ENCODE measurements around the gene DIDO1. TPM values are rescaled to one million over a fixed set of nuclear protein-coding genes. Genes with fewer than 3 reads are reported as not detected.

The DIDO1 gene
- total RNA-seq, 1 experiment from 2014 or later = 120 TPM

GRCh38 chr20:62906647-62907375 is 19.5 kb downstream of the DIDO1 start:
- peaks cover 9% of the 10 kb centered on the region for H3K4me1 Mint-ChIP-seq (ENCODE audit: low read depth, unreplicated experiment)
- Histone ChIP-seq H3K27me3 (replicated peaks; ENCODE audit: control insufficient read depth, insufficient read depth, low read length) (no peaks in the 10 kb centered on the region), H3K36me3 (ENCODE audit: control insufficient read depth, insufficient read depth, low read length) (peaks cover 32% of the 10 kb centered on the region), H3K9me3 (no peaks in the 10 kb centered on the region), H3K4me3 (ENCODE audit: low read depth, low read length) (no peak overlapping the region), H3K4me1 (no peaks in the 10 kb centered on the region)
- ChIA-PET CTCF (interaction anchor here (0.6 to 1.6 kb wide), 14 partner anchors 9 to 108 kb away, joined by 3 to 10 read pairs (median 4); partner anchors contain the start of genes OGFR and TCFL5), POLR2A (no interaction called here)
- no peak overlapping the region for H3K4me3 Mint-ChIP-seq (ENCODE audit: unreplicated experiment)
- H3K27me3 Mint-ChIP-seq (ENCODE audit: insufficient read depth, unreplicated experiment) = no peaks in the 10 kb centered on the region
- no peak for DNase-seq
- H3K27ac Mint-ChIP-seq (ENCODE audit: unreplicated experiment) = no peak overlapping the region
- H3K9me3 Mint-ChIP-seq (ENCODE audit: unreplicated experiment) = no peaks in the 10 kb centered on the region
- BruUV-seq (replicated peaks) = no TSS peak
- H3K36me3 Mint-ChIP-seq (ENCODE audit: insufficient read depth, unreplicated experiment) = peaks cover 100% of the 10 kb centered on the region
- TF ChIP-seq, protein P1, sequence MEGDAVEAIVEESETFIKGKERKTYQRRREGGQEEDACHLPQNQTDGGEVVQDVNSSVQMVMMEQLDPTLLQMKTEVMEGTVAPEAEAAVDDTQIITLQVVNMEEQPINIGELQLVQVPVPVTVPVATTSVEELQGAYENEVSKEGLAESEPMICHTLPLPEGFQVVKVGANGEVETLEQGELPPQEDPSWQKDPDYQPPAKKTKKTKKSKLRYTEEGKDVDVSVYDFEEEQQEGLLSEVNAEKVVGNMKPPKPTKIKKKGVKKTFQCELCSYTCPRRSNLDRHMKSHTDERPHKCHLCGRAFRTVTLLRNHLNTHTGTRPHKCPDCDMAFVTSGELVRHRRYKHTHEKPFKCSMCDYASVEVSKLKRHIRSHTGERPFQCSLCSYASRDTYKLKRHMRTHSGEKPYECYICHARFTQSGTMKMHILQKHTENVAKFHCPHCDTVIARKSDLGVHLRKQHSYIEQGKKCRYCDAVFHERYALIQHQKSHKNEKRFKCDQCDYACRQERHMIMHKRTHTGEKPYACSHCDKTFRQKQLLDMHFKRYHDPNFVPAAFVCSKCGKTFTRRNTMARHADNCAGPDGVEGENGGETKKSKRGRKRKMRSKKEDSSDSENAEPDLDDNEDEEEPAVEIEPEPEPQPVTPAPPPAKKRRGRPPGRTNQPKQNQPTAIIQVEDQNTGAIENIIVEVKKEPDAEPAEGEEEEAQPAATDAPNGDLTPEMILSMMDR (IDR thresholded peaks at IDR 0.05; ENCODE audit: insufficient read depth in 1 of 2, low read depth in 1 of 2, low read length in 1 of 2, severe bottlenecking in 1 of 2, unreplicated experiment in 1 of 2) = no peak
- intact Hi-C loops (cut with micrococcal nuclease; ENCODE audit: unreplicated experiment) = no loop called here

GRCh38 chr20:62906209-62906608 is 20.1 kb downstream of the DIDO1 start:
- Mint-ChIP-seq H3K9me3 (ENCODE audit: unreplicated experiment) (no peaks in the 10 kb centered on the region), H3K36me3 (ENCODE audit: insufficient read depth, unreplicated experiment) (peaks cover 100% of the 10 kb centered on the region), H3K4me3 (ENCODE audit: unreplicated experiment) (no peak overlapping the region), H3K4me1 (ENCODE audit: low read depth, unreplicated experiment) (peaks cover 14% of the 10 kb centered on the region), H3K27me3 (ENCODE audit: insufficient read depth, unreplicated experiment) (no peaks in the 10 kb centered on the region), H3K27ac (ENCODE audit: unreplicated experiment) (no peak overlapping the region)
- TF ChIP-seq, protein P1 (IDR thresholded peaks at IDR 0.05; ENCODE audit: insufficient read depth in 1 of 2, low read depth in 1 of 2, low read length in 1 of 2, severe bottlenecking in 1 of 2, unreplicated experiment in 1 of 2) = no peak
- DNase-seq = no peak
- peaks cover 28% of the 10 kb centered on the region for H3K36me3 ChIP-seq (ENCODE audit: control insufficient read depth, insufficient read depth, low read length)
- H3K4me3 ChIP-seq (ENCODE audit: low read depth, low read length) = no peak overlapping the region
- BruUV-seq (replicated peaks) = no TSS peak
- ChIA-PET POLR2A (no interaction called here), CTCF (no interaction called here)
- H3K9me3 ChIP-seq = no peaks in the 10 kb centered on the region
- intact Hi-C loops (cut with micrococcal nuclease; ENCODE audit: unreplicated experiment) = no loop called here
- H3K4me1 ChIP-seq = peaks cover 3% of the 10 kb centered on the region; the same call in 1 of the 2 replicates
- no peaks in the 10 kb centered on the region for H3K27me3 ChIP-seq (replicated peaks; ENCODE audit: control insufficient read depth, insufficient read depth, low read length)

DNA sequence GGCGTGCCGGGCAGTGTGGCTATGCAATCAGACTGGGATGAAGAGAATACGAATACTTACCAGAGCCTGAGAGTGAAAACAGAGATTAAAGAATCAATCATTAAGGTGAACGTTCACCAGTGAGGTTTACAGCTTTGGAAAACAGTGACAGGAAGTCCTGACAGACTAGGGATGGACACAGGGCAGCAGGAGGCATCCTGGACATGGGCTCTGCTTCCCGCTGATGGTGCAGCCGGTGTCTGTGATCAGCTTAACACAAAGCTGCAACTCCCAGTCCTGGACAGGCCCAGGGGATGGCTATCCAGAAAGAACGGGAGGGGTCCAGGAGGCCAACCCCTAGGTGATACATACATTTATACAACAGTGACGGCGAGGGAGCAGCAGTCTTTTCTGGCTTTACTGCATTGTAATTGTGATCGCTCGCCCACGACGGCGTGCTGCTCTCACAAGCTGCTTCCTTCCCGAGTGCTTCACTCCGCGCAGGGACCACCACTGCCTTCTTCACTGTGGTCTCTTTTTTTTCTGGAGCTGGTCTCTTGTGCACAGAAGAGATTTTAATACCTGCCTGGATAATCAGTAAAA is 20.7 kb downstream of the DIDO1 start:
- Histone ChIP-seq H3K36me3 (ENCODE audit: control insufficient read depth, insufficient read depth, low read length) (peaks cover 25% of the 10 kb centered on the region), H3K27me3 (replicated peaks; ENCODE audit: control insufficient read depth, insufficient read depth, low read length) (no peaks in the 10 kb centered on the region), H3K9me3 (no peaks in the 10 kb centered on the region), H3K4me3 (ENCODE audit: low read depth, low read length) (no peak overlapping the region), H3K4me1 (peaks cover 9% of the 10 kb centered on the region)
- peaks cover 100% of the 10 kb centered on the region for H3K36me3 Mint-ChIP-seq (ENCODE audit: insufficient read depth, unreplicated experiment)
- ChIA-PET CTCF (no interaction called here), POLR2A (no interaction called here)
- no peak overlapping the region for H3K4me3 Mint-ChIP-seq (ENCODE audit: unreplicated experiment)
- no peaks in the 10 kb centered on the region for H3K27me3 Mint-ChIP-seq (ENCODE audit: insufficient read depth, unreplicated experiment)
- BruUV-seq (replicated peaks) = no TSS peak
- intact Hi-C loops (cut with micrococcal nuclease; ENCODE audit: unreplicated experiment) = no loop called here
- H3K4me1 Mint-ChIP-seq (ENCODE audit: low read depth, unreplicated experiment) = peaks cover 20% of the 10 kb centered on the region
- TF ChIP-seq, protein P1 (IDR thresholded peaks at IDR 0.05; ENCODE audit: insufficient read depth in 1 of 2, low read depth in 1 of 2, low read length in 1 of 2, severe bottlenecking in 1 of 2, unreplicated experiment in 1 of 2) = no peak
- peak overlapping the region; percentile 13 for H3K27ac Mint-ChIP-seq (ENCODE audit: unreplicated experiment)
- DNase-seq = no peak
- no peaks in the 10 kb centered on the region for H3K9me3 Mint-ChIP-seq (ENCODE audit: unreplicated experiment)

Data from Caco-2 (cell line).